HepG2 (cell line): ENCODE data around the gene ACSS1. TPM values are rescaled to one million over a fixed set of nuclear protein-coding genes. Genes with fewer than 3 reads are reported as not detected.
A peak's percentile ranks its signal among the peaks of the same experiment; 100 is the strongest.

Experiments used
- FOXC1 ChIP-seq: sonication (generic); formaldehyde crosslinking; IDR thresholded peaks from 2 replicates; pipeline ENCODE4 v1.8.0; 2022; ENCODE audit warnings: mild to moderate bottlenecking, missing genetic modification reagents, borderline replicate concordance
- GATAD1 ChIP-seq: IDR thresholded peaks from 2 replicates; pipeline ENCODE4 v1.6.1; 2016; ENCODE audit warnings: missing genetic modification reagents, missing compliant biosample characterization
- HOMEZ ChIP-seq: IDR thresholded peaks from 2 replicates; pipeline ENCODE4 v1.6.1; 2016; ENCODE audit warnings: low read depth
- KDM1A ChIP-seq: IDR thresholded peaks from 2 replicates; pipeline ENCODE4 v1.6.1; 2016; ENCODE audit warnings: missing compliant biosample characterization
- KDM3A ChIP-seq: IDR thresholded peaks from 2 replicates; pipeline ENCODE4 v1.6.1; 2018; ENCODE audit warnings: low read depth, missing compliant biosample characterization
- LCORL ChIP-seq, 2 experiments: fragments of 450-650 bp in 1 of 2; sonication (generic) in 1 of 2; formaldehyde crosslinking in 1 of 2; IDR thresholded peaks; 2 replicates each; pipeline versions ENCODE4 v1.5.0 to v1.6.1; 2017 to 2020; ENCODE audit warnings: antibody characterized with exemption in 1 of 2, missing genetic modification reagents in 1 of 2
- POGZ ChIP-seq: sonication (generic); formaldehyde crosslinking; IDR thresholded peaks from 2 replicates; pipeline ENCODE4 v1.4.0; 2020; ENCODE audit warnings: mild to moderate bottlenecking, missing genetic modification reagents
- ZBTB25 ChIP-seq: IDR thresholded peaks from 2 replicates; pipeline ENCODE4 v1.6.1; 2018; ENCODE audit warnings: missing genetic modification reagents
- ZNF205 ChIP-seq: IDR thresholded peaks from 2 replicates; pipeline ENCODE4 v1.6.1; 2018; ENCODE audit warnings: missing biosample characterization, missing genetic modification reagents
- ZNF224 ChIP-seq: sonication (generic); formaldehyde crosslinking; IDR thresholded peaks from 2 replicates; pipeline ENCODE4 v1.5.0; 2020; ENCODE audit warnings: mild to moderate bottlenecking, missing genetic modification reagents
- ZNF281 ChIP-seq: sonication (generic); formaldehyde crosslinking; IDR thresholded peaks from 2 replicates; pipeline ENCODE4 v1.4.0; 2020; ENCODE audit warnings: missing genetic modification reagents, borderline replicate concordance
- ZNF335 ChIP-seq: sonication (generic); formaldehyde crosslinking; IDR thresholded peaks from 2 replicates; pipeline ENCODE4 v1.4.0; 2020; ENCODE audit warnings: missing genetic modification reagents
- ZNF367 ChIP-seq: sonication (generic); formaldehyde crosslinking; IDR thresholded peaks from 2 replicates; pipeline ENCODE4 v1.4.0; 2020; ENCODE audit warnings: missing genetic modification reagents, borderline replicate concordance
- ZNF468 ChIP-seq: sonication (generic); formaldehyde crosslinking; IDR thresholded peaks from 2 replicates; pipeline ENCODE4 v1.8.0; 2022; ENCODE audit warnings: mild to moderate bottlenecking, moderate library complexity, missing genetic modification reagents
- ZNF577 ChIP-seq: sonication (generic); formaldehyde crosslinking; IDR thresholded peaks from 2 replicates; pipeline ENCODE4 v1.4.0; 2020; ENCODE audit warnings: mild to moderate bottlenecking, low read depth, missing genetic modification reagents, borderline replicate concordance
- ZNF761 ChIP-seq: sonication (generic); formaldehyde crosslinking; conservative IDR thresholded peaks from 2 replicates; pipeline ENCODE4 v1.4.0; 2020; ENCODE audit warnings: mild to moderate bottlenecking, missing genetic modification reagents
- polyA plus RNA-seq, 8 experiments: library from polyadenylated mRNA; depleted of rRNA in 3 of 8; stranded (reverse) in 7 of 8; unstranded in 1 of 8; fragments of >200 nt; fragmentation: Illumina TruSeq in 4 of 8; extraction: Trizol in 4 of 8; gene quantifications; 2 replicates each; pipeline versions ENCODE4 v1.2.1 to v1.2.3, GENCODE V29; 2011 to 2016; ENCODE audit warnings: low read depth in 4 of 8, missing spikeins in 1 of 8, mixed read lengths in 1 of 8; ENCODE audit not compliant: insufficient read depth in 1 of 8
- total RNA-seq, 5 experiments: library from RNA; depleted of rRNA; stranded (reverse); fragments of >200 nt; fragmentation: Illumina TruSeq; extraction: Trizol; gene quantifications; 2 replicates each; pipeline ENCODE4 v1.2.3, GENCODE V29; 2016; ENCODE audit warnings: low read depth in 1 of 5
- TF ChIP-seq, protein P1 (sequence below): IDR thresholded peaks from 2 replicates; pipeline ENCODE4 v1.6.1; 2016; ENCODE audit warnings: low read depth, missing genetic modification reagents, missing compliant biosample characterization

Gene ACSS1
- total and polyA plus RNA-seq, 2 of the 13 experiments (the other 11 are each of a cell fraction or from before 2014, with no cell fraction given) = 15.2 to 41.6 TPM

- TF ChIP-seq LCORL (IDR thresholded peaks at IDR 0.05) (no peak), LCORL (CRISPR knock-in tag; IDR thresholded peaks at IDR 0.05) (peak; percentile 70; the same call in 1 of the 2 replicates), ZNF761 (CRISPR knock-in tag) (0 out of 2 replicates have a peak, but pooled peaks have one; percentile 43), KDM3A (CRISPR knock-in tag) (0 out of 2 replicates have a peak, but pooled peaks have one; percentile 56), ZNF205 (CRISPR knock-in tag) (0 out of 2 replicates have a peak, but pooled peaks have one; percentile 20), HOMEZ (0 out of 2 replicates have a peak, but pooled peaks have one; percentile 14), ZNF577 (no peak), FOXC1 (CRISPR knock-in tag) (peak; percentile 42; the same call in 1 of the 2 replicates), ZNF468 (CRISPR knock-in tag) (no peak), GATAD1 (CRISPR knock-in tag) (peak; percentile 26; the same call in 1 of the 2 replicates), ZNF335 (peak; percentile 47; the same call in 1 of the 2 replicates), ZNF367 (CRISPR knock-in tag) (no peak), ZNF281 (CRISPR knock-in tag) (0 out of 2 replicates have a peak, but pooled peaks have one; percentile 5), ZNF224 (CRISPR knock-in tag) (no peak), KDM1A (CRISPR knock-in tag) (no peak), POGZ (CRISPR knock-in tag) (peak; percentile 38; the same call in 1 of the 2 replicates), ZBTB25 (CRISPR knock-in tag) (0 out of 2 replicates have a peak, but pooled peaks have one; percentile 54)
- TF ChIP-seq, protein P1, sequence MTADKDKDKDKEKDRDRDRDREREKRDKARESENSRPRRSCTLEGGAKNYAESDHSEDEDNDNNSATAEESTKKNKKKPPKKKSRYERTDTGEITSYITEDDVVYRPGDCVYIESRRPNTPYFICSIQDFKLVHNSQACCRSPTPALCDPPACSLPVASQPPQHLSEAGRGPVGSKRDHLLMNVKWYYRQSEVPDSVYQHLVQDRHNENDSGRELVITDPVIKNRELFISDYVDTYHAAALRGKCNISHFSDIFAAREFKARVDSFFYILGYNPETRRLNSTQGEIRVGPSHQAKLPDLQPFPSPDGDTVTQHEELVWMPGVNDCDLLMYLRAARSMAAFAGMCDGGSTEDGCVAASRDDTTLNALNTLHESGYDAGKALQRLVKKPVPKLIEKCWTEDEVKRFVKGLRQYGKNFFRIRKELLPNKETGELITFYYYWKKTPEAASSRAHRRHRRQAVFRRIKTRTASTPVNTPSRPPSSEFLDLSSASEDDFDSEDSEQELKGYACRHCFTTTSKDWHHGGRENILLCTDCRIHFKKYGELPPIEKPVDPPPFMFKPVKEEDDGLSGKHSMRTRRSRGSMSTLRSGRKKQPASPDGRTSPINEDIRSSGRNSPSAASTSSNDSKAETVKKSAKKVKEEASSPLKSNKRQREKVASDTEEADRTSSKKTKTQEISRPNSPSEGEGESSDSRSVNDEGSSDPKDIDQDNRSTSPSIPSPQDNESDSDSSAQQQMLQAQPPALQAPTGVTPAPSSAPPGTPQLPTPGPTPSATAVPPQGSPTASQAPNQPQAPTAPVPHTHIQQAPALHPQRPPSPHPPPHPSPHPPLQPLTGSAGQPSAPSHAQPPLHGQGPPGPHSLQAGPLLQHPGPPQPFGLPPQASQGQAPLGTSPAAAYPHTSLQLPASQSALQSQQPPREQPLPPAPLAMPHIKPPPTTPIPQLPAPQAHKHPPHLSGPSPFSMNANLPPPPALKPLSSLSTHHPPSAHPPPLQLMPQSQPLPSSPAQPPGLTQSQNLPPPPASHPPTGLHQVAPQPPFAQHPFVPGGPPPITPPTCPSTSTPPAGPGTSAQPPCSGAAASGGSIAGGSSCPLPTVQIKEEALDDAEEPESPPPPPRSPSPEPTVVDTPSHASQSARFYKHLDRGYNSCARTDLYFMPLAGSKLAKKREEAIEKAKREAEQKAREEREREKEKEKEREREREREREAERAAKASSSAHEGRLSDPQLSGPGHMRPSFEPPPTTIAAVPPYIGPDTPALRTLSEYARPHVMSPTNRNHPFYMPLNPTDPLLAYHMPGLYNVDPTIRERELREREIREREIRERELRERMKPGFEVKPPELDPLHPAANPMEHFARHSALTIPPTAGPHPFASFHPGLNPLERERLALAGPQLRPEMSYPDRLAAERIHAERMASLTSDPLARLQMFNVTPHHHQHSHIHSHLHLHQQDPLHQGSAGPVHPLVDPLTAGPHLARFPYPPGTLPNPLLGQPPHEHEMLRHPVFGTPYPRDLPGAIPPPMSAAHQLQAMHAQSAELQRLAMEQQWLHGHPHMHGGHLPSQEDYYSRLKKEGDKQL = no peak
These were observed 63.2 kb downstream of the ACSS1 start (continued) for GRCh38 chr20:24994470-24995368.
